SK-N-MC (cell line): ENCODE measurements around the gene HDAC4.

ENCODE experiments used
- EZH2 ChIP-seq: fragments of 200-600 bp; sonication (generic); IDR thresholded peaks from one replicate; pipeline ENCODE4 v1.6.1; 2017; ENCODE audit warnings: antibody characterized with exemption
- FOXP2 ChIP-seq: optimal IDR thresholded peaks from 2 replicates; pipeline ENCODE3; 2011; ENCODE audit warnings: mild to moderate bottlenecking, moderate library complexity; ENCODE audit not compliant: insufficient read depth; ENCODE audit errors: extremely low read length, control extremely low read depth
- POLR2AphosphoS5 ChIP-seq: IDR thresholded peaks from 2 replicates; pipeline ENCODE4 v1.6.1; 2012; ENCODE audit warnings: mild to moderate bottlenecking, low read depth, low read length, borderline replicate concordance

- no peak for TF ChIP-seq FOXP2
- no peak for TF ChIP-seq POLR2AphosphoS5
- TF ChIP-seq EZH2, result no peak
These were observed 98.6 kb downstream of the HDAC4 start for GRCh38 chr2:239302083-239302807.
